Esophagus muscularis mucosa (tissue), 4 donors: ENCODE measurements around the gene FAM149B1. TPM values are rescaled to one million over a fixed set of nuclear protein-coding genes. Genes with fewer than 3 reads are reported as not detected.

Source experiments
- DNase-seq: peaks from one replicate; pipeline ENCODE4 v3.0.0-alpha.2; 2017; ENCODE audit errors: extremely low spot score
- H3K27ac ChIP-seq, 4 donors: fragments of 200-600 bp; sonication (generic); replicated peaks in 1 of 4; 1 replicate in 3 of 4; 2 replicates in 1 of 4; pipeline ENCODE4 v1.5.1; 2016 to 2019; ENCODE audit warnings: mild to moderate bottlenecking in 1 of 4
- H3K27me3 ChIP-seq, 4 donors: fragments of 200-600 bp; sonication (generic); one replicate each; pipeline versions ENCODE4 v1.5.1 to v1.6.0; 2016 to 2019
- H3K36me3 ChIP-seq, 4 donors: fragments of 200-600 bp; sonication (generic); one replicate each; pipeline ENCODE4 v1.5.1; 2016 to 2019
- H3K4me1 ChIP-seq, 4 donors: fragments of 200-600 bp; sonication (generic); one replicate each; pipeline ENCODE4 v1.5.1; 2016 to 2019
- H3K4me3 ChIP-seq, 4 donors: fragments of 200-600 bp; sonication (generic); 1 replicate in 2 of 4; 2 replicates in 2 of 4; pipeline ENCODE4 v1.5.1; 2016 to 2019; ENCODE audit warnings: mild to moderate bottlenecking in 4 of 4, moderate library complexity in 1 of 4
- H3K9me3 ChIP-seq, 4 donors: fragments of 200-600 bp; sonication (generic); 1 replicate in 3 of 4; 2 replicates in 1 of 4; pipeline ENCODE4 v1.5.1; 2016 to 2019
- CTCF ChIP-seq, 3 experiments: fragments of 200-600 bp in 2 of 3; fragments of 450-650 bp in 1 of 3; sonication (generic) in 2 of 3; IDR thresholded peaks; one replicate each; pipeline ENCODE4 v1.5.1; 2017 to 2019; ENCODE audit warnings: antibody characterized with exemption in 3 of 3, mild to moderate bottlenecking in 2 of 3, moderate library complexity in 1 of 3
- EP300 ChIP-seq: sonication (generic); formaldehyde crosslinking; IDR thresholded peaks from one replicate; pipeline ENCODE4 v1.6.1; 2017; ENCODE audit warnings: antibody characterized with exemption
- POLR2A ChIP-seq: fragments of 450-650 bp; IDR thresholded peaks from one replicate; pipeline ENCODE4 v1.6.1; 2017; ENCODE audit warnings: antibody characterized with exemption, moderate library complexity, mild to moderate bottlenecking, low read depth
- POLR2AphosphoS5 ChIP-seq, 2 donors: sonication (generic); formaldehyde crosslinking; IDR thresholded peaks; one replicate each; pipeline ENCODE4 v1.6.1; 2017; ENCODE audit warnings: antibody characterized with exemption in 2 of 2
- whole genome bisulfite sequencing: methylation state at CpG from one replicate; pipeline ENCODE4 v1.1.5; 2018; 5-methylcytosine and 5-hydroxymethylcytosine counted together
- intact Hi-C: fragments of 100-400 bp; cut with DNase I; formaldehyde crosslinking; loops from one replicate; pipeline ENCODE4 v1.15.1; 2023
- total RNA-seq, 4 donors: library from RNA; depleted of rRNA; stranded (reverse); fragments of >200 nt; gene quantifications; one replicate each; pipeline versions ENCODE4 v1.1.0 to v1.2.1, GENCODE V29; 2016

Gene FAM149B1
- total RNA-seq, 4 donors from 2014 or later, result 14.1 to 18.0 (median 14.9) TPM

- Histone ChIP-seq H3K9me3 (no peaks in the 10 kb centered on the region), H3K27ac (no peak overlapping the region), H3K4me1 (peaks cover 23 to 44% (median 42%) of the 10 kb centered on the region in 4 donors), H3K4me3 (no peak overlapping the region), H3K27me3 (no peaks in the 10 kb centered on the region), H3K36me3 (peaks cover 13 to 65% (median 47%) of the 10 kb centered on the region in 4 donors)
- 98% methylated on average over 1 of the region's 1 CpG for WGBS
- intact Hi-C loops, result no loop called here
- DNase-seq, result no peak
- TF ChIP-seq POLR2A (no peak), EP300 (no peak), POLR2AphosphoS5 (IDR thresholded peaks at IDR 0.05) (no peak), CTCF (IDR thresholded peaks at IDR 0.05) (no peak)
Observed at GRCh38 chr10:73161079-73161478, 6.8 kb upstream of the FAM149B1 start.

- no peak for TF ChIP-seq POLR2AphosphoS5 (IDR thresholded peaks at IDR 0.05)
- TF ChIP-seq CTCF (IDR thresholded peaks at IDR 0.05), result no peak
- no peak for TF ChIP-seq EP300
- TF ChIP-seq POLR2A, result no peak
- 93% methylated on average over 3 of the region's 3 CpGs for WGBS
- H3K27ac ChIP-seq, result no peak overlapping the region
- H3K27me3 ChIP-seq, result no peaks in the 10 kb centered on the region
- H3K9me3 ChIP-seq, result no peaks in the 10 kb centered on the region
- intact Hi-C loops, result no loop called here
- no peak overlapping the region for H3K4me3 ChIP-seq
- DNase-seq, result no peak
- peaks cover 26 to 50% (median 48%) of the 10 kb centered on the region in 4 donors for H3K4me1 ChIP-seq
- H3K36me3 ChIP-seq, result peaks cover 10 to 59% (median 41%) of the 10 kb centered on the region in 4 donors
Observed at GRCh38 chr10:73161662-73162061, 6.3 kb upstream of the FAM149B1 start.

GRCh38 chr10:73163096-73163495 lies 4.8 kb upstream of the FAM149B1 start:
- TF ChIP-seq EP300, result no peak
- TF ChIP-seq CTCF (IDR thresholded peaks at IDR 0.05), result no peak
- TF ChIP-seq POLR2A, result no peak
- no peak for TF ChIP-seq POLR2AphosphoS5 (IDR thresholded peaks at IDR 0.05)
- 88% methylated on average over 2 of the region's 2 CpGs for WGBS
- H3K27ac ChIP-seq, result no peak overlapping the region
- H3K36me3 ChIP-seq, result peaks cover 10 to 46% (median 32%) of the 10 kb centered on the region in 4 donors
- no peaks in the 10 kb centered on the region for H3K27me3 ChIP-seq
- H3K4me1 ChIP-seq, result peaks cover 31 to 58% (median 56%) of the 10 kb centered on the region in 4 donors
- no peaks in the 10 kb centered on the region for H3K9me3 ChIP-seq
- intact Hi-C loops, result no loop called here
- DNase-seq, result no peak
- H3K4me3 ChIP-seq, result no peak overlapping the region

DNA sequence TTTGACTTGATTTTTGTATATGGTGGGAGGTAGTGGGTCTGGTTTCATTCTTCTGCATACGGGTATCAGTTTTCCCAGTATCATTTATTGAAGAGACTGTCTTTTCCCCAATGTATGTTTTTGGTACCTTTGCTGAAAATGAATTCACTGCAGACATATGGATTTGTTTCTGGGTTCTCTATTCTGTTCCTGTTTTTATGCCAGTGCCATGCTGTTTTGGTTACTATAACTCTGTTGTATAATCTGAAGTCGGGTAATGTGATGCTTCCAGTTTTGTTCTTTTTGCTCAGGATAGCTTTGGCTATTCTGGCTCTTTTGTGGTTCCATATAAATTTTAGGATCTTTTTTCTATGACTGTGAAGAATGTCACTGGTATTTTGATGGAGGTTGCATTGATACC lies 947 bp upstream of the FAM149B1 start:
- peaks cover 34 to 61% (median 56%) of the 10 kb centered on the region in 4 donors for H3K4me1 ChIP-seq
- TF ChIP-seq POLR2A (no peak), EP300 (no peak), CTCF (IDR thresholded peaks at IDR 0.05) (no peak), POLR2AphosphoS5 (IDR thresholded peaks at IDR 0.05) (no peak)
- no peak for DNase-seq

GRCh38 chr10:73167458-73167782 lies 499 bp upstream of the FAM149B1 start:
- Histone ChIP-seq H3K4me1 (peaks cover 30 to 57% (median 52%) of the 10 kb centered on the region in 4 donors), H3K36me3 (peaks cover 5 to 15% (median 13%) of the 10 kb centered on the region in 4 donors), H3K27me3 (no peaks in the 10 kb centered on the region), H3K27ac (peak overlapping the region; percentile 91 to 98 (median 94)), H3K4me3 (peak overlapping the region; percentile 67 to 89 (median 80)), H3K9me3 (no peaks in the 10 kb centered on the region)
- TF ChIP-seq CTCF (IDR thresholded peaks at IDR 0.05), result no peak
- no peak for TF ChIP-seq POLR2AphosphoS5 (IDR thresholded peaks at IDR 0.05)
- TF ChIP-seq POLR2A, result no peak
- no peak for TF ChIP-seq EP300
- intact Hi-C loops, result no loop called here
- WGBS, result 7% methylated on average over 5 of the region's 5 CpGs
- no peak for DNase-seq

More for the DNA sequence above, 947 bp upstream of the FAM149B1 start:
- no peaks in the 10 kb centered on the region for H3K9me3 ChIP-seq
- peak overlapping the region; percentile 67 to 89 (median 80) for H3K4me3 ChIP-seq
- peak overlapping the region; percentile 91 to 98 (median 94) for H3K27ac ChIP-seq
- intact Hi-C loops, result no loop called here
- H3K27me3 ChIP-seq, result no peaks in the 10 kb centered on the region
- WGBS, result 80% methylated on average over 2 of the region's 2 CpGs
- H3K36me3 ChIP-seq, result peaks cover 9 to 19% (median 18%) of the 10 kb centered on the region in 4 donors
